H1 (cell line): Measurements from ENCODE around the gene NME3. TPM values are rescaled to one million over a fixed set of nuclear protein-coding genes. Genes with fewer than 3 reads are reported as not detected.

ENCODE experiments used
- JUN ChIP-seq: IDR thresholded peaks from 2 replicates; pipeline ENCODE4 v1.6.1; 2011; ENCODE audit warnings: low read depth, mild to moderate bottlenecking, improper control_type of control experiment, low read length
- ZNF274 ChIP-seq: IDR thresholded peaks from 2 replicates; pipeline ENCODE4 v1.7.0; 2012; ENCODE audit warnings: low read length, borderline replicate concordance; ENCODE audit errors: extremely low read depth
- polyA plus RNA-seq, 7 experiments: library from polyadenylated mRNA; depleted of rRNA in 3 of 7; stranded (reverse) in 5 of 7; unstranded in 2 of 7; fragments of >200 nt in 5 of 7; fragments of 200-250 nt in 2 of 7; gene quantifications; 1 replicate in 5 of 7; 2 replicates in 1 of 7; 4 replicates in 1 of 7; pipeline versions ENCODE4 v1.2.1 to v1.2.3, GENCODE V29; 2011 to 2013; ENCODE audit warnings: missing spikeins in 2 of 7, mixed read lengths in 2 of 7
- total RNA-seq: library from RNA; stranded (reverse); fragmentation: NEBNext Ultra II Directional; extraction: Animal tissue kit (Norgen Biotek cat#: 25700); gene quantifications from 2 replicates; pipeline ENCODE4 v1.2.1, GENCODE V29; 2021

Gene NME3
- total and polyA plus RNA-seq, 2 of the 8 experiments (the other 6 are each of a cell fraction or from before 2014, with no cell fraction given), result 72.5 to 163 TPM

DNA sequence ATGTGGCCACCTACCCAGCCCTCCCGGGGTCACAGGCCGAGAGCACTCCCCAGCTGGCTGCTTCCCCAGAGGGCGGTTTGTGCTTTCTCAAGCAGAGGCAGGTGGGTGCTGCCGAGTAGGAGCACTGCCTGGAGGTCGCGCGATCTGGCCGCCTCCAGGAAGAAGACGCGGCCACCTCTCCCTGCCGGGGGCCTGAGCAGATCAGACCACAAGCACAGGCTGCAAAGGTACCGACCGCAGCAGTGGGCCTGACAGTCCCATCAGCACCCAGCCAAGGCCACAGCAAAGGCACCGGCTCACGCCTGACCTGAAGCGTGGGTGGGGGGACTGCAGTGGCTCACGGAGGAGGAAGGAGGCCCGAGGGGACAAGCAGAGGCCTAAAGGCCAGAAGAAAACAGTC lies 37.3 kb upstream of the NME3 start (continued):
- TF ChIP-seq JUN, result no peak
- no peak for TF ChIP-seq ZNF274
- TF ChIP-seq, all 59 proteins: peak for 0
